ENCODE data around the gene GABRA5.

DNA sequence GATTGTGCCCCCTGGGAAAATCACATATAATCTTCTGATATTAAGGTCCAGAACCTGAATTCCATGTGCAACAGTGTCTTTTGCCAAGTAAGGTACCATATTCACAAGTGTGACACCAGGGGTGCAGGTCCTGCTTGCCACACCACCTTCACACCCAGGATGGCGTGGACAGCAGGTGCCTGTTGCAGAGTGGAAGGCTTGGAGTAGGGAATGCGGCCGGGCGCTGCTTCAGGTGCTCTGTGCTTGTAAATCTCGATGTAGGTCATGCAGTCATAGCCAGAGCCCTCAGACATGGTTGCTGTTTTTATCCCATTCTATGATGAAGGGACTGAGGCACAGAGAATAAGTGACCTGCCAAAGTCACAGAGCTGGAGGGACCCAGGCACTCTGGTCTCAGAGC, 69.6 kb downstream of the GABRA5 start:
- TF ChIP-seq, protein P1, sequence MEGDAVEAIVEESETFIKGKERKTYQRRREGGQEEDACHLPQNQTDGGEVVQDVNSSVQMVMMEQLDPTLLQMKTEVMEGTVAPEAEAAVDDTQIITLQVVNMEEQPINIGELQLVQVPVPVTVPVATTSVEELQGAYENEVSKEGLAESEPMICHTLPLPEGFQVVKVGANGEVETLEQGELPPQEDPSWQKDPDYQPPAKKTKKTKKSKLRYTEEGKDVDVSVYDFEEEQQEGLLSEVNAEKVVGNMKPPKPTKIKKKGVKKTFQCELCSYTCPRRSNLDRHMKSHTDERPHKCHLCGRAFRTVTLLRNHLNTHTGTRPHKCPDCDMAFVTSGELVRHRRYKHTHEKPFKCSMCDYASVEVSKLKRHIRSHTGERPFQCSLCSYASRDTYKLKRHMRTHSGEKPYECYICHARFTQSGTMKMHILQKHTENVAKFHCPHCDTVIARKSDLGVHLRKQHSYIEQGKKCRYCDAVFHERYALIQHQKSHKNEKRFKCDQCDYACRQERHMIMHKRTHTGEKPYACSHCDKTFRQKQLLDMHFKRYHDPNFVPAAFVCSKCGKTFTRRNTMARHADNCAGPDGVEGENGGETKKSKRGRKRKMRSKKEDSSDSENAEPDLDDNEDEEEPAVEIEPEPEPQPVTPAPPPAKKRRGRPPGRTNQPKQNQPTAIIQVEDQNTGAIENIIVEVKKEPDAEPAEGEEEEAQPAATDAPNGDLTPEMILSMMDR (conservative IDR thresholded peaks at IDR 0.05 in 1 of 2, IDR thresholded peaks at IDR 0.05 in 1 of 2; ENCODE audit: low read depth in 1 of 2, low read length in 2 of 2) = no peak
- TF ChIP-seq EZH2 (IDR thresholded peaks at IDR 0.05; ENCODE audit: low read length, missing control alignments) = no peak
